Right renal cortex interstitium (tissue), 3 donors: ENCODE results near the gene HOXC4. TPM values are rescaled to one million over a fixed set of nuclear protein-coding genes. Genes with fewer than 3 reads are reported as not detected.
"Not testable (repeated sequence)": the region's sequence is repeated elsewhere in the genome, so short reads cannot be mapped to it uniquely, and the experiment has no call there.

Source experiments
- DNase-seq, 3 donors: peaks; one replicate each; pipeline ENCODE4 v3.0.0-alpha.2; 2013; ENCODE audit warnings: low read depth in 3 of 3, low spot score in 2 of 3
- polyA plus RNA-seq, 3 donors: library from polyadenylated mRNA; unstranded; fragments of 120-200 nt; gene quantifications; one replicate each; pipeline ENCODE4 v1.2.1, GENCODE V29; 2013; ENCODE audit not compliant: insufficient read length in 3 of 3

Gene HOXC4
- polyA plus RNA-seq, 3 donors: 32.4 to 42.5 (median 37.2) TPM

DNA sequence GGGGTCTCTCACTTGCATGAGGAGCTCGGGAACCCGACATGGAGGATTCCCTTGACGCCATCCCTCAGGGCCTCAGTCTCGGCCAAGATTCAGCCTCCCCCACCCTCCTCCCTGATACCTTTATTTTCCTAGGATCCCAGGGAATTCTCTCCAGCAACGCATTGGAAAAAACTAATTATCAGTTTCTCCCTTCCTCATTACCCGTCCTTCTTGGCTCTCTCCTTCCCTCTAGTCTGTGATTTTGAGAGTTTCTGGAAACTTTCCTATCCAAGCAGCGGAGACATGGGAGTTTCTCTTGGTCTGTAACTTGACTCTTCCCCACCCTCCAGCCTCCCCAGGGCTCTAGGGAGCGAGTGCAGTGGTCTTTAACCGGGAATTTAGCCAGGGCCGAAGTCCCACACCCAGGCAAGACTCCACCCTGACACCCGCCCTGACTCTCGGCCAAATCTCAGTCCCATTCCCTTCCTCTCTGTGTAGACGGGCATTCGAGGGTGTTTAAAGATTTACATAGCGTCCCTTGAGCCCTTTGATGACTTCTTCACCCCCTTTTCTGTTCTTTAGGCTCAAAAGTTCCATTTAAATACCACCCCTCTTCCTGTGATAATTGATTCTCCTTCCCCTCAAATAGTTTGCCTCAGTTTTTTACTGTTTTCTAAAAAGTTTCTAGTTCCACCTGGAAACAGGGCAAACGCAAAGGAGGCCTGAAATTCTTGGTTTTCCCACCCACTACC, 14.1 kb upstream of the HOXC4 start:
- DNase-seq: no peak

DNA sequence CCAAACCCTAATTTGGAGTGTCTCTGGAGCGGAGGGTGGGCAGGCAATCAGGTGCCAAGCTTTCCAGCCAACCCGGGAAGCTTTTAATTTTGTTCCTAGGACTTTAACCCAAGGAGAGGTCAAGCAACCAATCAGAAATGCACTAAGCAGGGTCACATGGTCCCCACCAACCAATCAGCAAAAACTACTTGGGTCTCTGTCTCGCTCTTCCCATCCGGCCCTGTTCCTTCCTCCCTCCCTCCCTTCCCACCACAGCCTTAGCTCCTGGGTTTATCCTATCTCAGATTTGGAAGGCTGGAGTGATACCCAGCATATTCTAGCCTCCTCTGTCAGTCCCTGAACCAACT, 13.5 kb upstream of the HOXC4 start:
- DNase-seq: no peak

DNA sequence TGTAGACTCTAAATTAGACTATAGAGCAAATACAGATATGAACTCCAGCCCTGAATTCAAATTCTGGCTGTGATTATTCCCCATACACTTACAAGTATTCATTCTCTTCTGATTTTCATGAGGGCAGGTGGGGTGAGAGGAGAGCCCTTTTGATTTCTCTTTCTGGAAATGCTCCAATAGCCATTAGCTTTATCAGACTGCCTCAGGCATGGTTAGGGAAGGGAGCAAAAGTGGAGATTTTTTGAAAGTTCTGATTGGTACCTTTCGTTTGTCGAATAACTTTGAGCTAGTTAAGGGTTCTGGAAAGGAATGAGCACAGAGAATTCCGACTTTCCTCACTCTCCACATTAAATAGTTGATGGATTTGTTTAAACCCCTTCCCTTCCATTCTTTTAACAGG, 13.0 kb upstream of the HOXC4 start:
- DNase-seq: no peak

DNA sequence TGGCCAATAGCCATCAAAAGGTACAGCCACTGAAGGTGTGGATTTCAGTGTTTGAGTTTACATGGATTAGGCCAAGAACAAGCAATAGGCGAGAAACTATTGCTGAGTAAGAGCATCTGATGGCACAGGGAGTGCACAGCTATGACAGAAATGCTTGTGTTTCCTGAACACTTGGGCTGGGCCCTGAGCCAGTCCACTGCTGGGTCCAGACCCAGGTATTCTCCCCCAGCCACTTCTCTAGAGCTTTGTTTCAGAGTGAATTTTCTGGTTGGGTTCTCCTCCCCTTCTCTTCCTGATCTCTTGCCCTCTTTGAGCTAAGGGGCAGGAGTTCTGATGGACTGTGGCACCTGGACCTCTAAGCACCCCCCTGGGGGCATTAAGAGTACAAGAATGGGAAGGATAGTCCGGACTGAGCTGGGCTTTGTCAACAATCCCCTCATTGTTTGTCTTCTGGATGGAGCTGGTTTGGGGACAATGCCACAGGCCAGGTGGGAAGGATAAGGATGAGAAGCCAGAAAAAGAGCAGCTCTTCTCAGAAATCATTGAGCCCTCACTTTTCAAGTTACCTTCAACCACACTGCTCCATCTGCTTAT, 12.4 kb upstream of the HOXC4 start:
- no peak for DNase-seq

DNA sequence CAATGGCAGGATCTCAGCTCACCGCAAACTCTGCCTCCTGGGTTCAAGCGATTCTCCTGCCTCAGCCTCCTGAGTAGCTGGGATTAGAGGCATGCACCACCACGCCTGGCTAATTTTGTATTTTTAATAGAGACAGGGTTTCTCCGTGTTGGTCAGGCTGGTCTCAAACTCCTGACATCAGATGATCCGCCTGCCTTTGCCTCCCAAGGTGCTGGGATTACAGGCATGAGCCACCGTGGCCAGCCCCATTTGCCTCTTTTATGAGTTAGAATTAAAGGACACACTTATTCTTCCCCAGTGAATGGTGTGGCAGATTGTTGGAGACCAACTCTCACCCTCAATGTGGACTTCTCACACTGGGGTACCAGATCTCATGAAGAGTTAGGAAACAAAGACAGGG, 11.6 kb upstream of the HOXC4 start:
- DNase-seq: not testable (repeated sequence)

DNA sequence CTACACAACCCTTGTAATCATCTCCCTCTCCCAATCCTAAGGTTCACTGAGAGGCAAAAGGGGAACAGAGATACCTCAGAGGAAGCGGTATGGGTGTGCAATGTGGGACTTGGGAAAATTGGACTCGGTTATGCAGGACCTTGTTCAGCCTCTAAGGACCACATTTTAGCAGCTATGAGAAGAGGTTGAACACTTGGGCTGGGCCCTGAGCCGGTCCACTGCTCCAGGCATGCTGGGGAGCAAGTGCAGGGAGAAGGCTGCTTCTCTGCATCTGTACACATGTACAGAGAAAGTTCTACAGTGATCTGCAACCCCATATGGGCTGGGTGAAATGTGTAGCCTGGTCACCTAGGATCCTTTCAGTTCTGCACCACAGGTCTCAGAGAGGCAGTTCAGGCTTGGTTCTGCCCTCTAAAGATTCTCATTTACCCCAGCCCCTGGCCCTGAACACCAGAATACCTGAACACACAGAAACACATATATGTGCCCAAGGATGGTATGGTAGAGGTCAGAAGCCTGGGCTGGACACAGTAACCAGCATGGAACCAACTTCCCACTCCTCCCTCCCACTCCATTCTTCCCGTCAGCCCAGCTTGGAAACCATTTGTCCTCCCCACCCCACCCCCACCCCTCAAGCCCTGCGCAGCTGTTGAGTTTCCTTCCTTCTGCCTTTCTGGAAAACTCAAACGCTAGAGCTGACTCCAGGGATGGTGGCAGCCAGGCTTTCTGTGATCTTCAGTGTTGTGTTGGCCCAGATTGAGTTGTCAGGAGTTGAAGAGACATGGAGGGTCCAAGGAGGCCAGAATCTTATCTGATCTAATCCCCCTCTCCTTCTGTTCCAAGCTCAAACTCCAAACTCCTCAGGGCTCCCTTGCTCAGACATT, 10.4 kb upstream of the HOXC4 start:
- no peak for DNase-seq

DNA sequence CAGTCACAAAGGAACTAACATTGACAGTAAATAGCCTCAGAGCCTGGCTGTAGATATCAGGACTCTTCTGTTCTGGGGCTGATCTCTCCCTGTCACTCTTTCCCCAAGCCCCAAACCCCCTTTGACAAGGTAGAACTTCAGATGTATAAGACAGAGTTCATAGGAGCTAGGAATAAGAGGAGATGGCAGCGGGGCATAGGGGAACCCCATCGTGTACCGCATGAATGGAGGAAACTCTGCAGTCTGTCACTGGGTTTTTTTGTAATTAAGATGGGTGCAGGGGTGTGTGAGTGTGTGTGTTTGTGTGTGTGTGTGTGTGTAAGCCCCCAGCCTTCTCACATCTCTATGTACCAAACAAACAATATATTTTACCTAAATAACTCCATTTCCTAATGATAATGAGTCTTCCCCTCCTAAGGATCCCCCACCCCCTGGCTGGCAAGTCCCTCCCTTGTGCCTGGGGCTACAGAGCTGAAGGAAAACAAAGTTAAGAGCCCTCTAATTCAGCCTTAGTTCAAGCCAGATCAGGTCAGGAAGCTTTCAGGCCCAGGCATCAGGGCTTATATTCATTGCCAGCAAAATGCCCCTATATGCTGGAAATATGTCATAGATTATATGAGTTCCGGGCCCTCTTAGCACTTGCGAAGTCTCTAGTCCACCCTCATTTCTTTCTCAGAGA, 9.1 kb upstream of the HOXC4 start:
- DNase-seq: no peak

DNA sequence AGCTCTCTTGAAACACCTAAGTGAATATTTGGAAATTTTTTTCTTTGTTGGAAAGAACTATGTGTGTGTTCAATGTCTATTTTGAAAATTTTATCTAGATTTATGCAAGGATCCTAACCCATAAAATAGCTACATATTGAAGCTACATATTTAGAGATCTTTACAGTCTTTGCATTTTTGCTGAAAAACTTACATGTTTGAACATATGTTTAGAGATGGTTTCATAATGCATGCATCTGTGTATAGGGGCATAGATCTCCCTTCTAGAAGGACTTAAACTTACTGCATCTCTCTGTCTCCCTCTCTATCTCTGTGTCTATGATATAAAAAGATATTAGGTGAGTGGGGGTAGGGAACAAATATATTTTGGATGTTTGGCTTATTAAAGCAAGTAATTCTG, 8.2 kb upstream of the HOXC4 start:
- DNase-seq: no peak

DNA sequence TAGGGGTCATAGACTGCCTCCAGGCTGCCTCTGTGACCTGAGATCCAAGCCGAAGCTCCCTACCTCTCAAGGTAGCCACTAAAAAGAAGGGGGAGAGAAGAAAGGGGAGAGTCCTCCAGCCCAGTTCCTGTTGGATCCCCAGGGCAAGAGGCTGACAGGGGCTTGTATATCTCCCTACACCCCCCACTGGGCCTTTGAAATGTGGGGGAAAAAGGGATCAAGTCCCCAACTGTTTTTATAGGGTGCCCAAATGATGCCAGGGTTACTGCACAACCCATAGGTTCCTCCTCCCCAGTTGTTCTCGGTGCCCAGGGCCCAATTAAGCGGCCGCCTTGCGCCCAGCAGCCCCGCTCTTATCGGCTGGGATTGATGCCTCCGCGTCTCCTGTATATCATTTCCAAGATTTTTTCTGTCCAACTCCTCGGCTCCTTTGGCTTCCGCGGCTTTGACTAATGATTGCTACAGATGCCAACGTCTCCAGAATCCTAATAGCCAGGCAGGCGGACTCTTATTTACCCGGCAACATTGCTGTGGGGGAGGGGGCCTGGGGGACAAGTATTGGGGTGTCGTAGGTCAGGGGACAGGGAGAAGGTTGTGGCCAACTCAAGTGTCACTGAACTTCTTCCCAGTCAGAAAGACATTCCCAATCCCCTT, 7.6 kb upstream of the HOXC4 start:
- no peak for DNase-seq

DNA sequence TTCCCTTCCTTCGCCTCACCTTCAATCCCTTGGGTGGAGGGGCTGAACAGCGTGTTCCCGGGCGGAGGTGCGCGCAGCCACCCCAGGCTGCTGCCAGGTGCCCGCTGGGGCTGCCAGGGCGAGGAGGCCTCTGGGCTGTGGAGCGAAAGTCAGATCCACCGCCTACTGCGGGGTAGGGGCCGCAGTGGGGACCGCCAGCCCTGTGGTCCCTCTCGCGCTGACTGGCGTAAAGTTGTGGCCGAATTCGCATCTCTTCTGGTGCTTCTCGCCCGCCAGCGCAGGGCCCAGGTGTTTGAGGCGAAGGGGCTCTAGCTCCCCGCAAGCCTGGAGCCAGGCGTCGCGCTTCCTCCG, 6.9 kb upstream of the HOXC4 start:
- DNase-seq: no peak

DNA sequence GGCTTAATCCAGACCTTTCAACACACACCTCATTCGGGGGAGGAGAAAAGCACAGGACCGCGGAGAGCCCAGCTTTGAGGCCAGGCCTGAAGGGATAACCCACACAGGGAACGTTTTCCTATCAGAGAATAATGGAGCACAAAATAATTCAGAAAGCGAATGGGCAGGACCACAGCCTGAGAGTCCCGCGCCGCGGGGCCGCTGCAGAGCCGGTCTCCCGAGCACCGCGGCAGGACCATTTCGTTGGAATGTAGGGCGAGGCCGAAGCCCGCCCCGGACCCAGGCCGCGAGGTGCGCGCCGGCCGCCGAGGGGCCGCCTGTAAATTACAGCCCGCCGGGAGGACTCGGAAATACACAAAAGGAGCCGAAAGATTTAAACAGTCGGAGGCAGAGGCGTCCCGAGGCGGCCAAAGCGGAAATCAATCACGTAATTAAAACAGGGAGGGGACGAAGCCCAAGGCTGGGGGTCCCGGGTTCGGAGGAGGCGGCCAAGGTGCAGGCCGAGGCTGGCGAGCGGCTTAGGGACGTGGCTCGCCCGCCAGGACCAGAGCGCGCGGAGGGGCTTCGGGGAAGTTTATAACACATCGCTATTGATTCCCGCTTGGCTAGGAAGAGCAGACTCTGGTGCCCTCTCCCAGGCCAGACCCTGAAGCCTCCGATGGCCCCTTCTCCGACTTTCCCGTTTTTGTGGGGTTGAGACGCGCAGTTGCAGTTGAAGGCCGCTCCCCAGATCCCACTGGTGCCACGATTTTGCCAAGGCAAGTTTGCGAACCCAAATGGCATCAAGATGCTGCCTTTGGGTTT, 6.3 kb upstream of the HOXC4 start:
- no peak for DNase-seq

DNA sequence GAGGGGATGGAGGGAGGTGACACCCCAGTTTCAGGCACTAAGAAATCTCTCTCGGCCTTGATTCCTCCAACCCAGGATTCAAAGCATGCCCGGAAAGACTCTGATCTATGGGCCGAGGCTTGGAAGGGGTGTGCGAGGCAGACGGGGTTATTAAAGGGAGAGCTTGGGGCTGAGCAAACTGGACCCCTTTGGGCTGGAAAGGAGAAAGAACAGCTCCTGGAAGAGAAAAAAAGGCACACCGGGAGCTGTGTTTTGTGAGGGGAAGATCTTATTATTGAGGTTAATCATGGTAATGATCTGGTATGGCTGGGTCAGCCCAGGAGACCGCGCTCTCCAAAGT, 5.7 kb upstream of the HOXC4 start:
- no peak for DNase-seq

DNA sequence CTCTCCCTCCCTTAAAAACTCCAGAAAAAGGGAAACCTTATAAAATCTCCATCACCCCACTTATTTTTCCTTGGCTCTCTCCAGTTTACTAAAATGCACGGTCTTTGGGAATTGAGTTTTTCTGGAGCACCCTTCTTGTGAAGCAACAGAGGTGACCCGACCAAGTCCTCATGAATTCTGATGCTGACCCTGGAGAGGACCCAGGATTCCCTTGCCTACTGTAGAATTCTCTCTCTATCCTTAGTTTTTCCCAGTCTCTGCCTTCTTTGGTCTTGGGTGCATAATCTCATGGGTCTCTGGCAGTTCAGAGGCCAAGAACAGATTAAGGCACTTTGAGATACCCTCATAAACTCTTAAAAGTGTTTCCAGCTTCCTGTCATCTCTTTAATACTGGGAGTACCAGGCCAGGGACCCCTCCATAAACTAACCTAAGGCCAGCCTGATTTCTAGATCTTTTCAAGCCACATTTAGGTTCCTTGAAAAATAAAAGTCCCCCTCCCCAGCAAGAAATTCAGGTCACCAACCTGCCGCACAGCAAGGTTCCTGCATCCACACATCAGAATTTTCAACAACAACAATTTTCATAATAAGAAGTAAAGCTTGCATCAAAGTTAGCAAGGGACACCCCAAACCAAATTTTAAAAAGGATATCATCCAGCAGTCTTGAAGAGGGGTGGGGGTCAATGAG, 5.1 kb upstream of the HOXC4 start:
- DNase-seq: no peak

DNA sequence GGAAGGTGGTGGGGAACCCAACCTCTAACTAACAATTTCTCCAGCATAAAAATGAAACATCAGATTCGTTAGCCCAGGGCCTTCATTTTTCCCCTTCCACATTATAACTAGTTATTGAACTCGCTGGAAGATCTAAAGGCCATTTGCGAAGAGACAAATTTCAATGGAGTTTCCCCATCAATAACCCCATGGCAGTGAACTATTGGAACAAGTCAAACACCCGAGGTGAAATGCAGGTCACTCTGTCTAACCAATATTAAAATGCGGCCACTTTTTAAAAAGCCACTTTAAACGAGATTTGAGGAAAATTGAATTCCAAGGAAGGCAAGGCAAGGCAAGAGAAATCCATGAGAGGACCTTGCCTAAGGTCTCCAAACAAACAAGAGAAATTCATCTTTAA, 4.5 kb upstream of the HOXC4 start:
- DNase-seq: no peak

DNA sequence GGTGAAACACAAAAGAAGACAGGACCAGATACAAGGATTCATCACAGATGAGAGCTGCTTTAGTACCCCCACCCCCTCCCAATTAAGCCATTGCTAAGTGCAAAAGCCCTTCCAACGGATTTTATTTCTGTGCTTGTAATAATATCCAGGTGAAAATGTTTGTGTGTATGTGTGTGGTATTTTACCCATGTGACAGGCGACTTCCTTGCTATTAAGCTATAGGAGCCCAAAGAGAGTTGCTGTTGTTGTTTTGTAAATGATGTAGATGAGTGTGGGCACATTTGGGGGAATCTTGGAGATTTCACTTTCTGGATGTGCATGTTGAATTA, 3.2 kb upstream of the HOXC4 start:
- DNase-seq: no peak

DNA sequence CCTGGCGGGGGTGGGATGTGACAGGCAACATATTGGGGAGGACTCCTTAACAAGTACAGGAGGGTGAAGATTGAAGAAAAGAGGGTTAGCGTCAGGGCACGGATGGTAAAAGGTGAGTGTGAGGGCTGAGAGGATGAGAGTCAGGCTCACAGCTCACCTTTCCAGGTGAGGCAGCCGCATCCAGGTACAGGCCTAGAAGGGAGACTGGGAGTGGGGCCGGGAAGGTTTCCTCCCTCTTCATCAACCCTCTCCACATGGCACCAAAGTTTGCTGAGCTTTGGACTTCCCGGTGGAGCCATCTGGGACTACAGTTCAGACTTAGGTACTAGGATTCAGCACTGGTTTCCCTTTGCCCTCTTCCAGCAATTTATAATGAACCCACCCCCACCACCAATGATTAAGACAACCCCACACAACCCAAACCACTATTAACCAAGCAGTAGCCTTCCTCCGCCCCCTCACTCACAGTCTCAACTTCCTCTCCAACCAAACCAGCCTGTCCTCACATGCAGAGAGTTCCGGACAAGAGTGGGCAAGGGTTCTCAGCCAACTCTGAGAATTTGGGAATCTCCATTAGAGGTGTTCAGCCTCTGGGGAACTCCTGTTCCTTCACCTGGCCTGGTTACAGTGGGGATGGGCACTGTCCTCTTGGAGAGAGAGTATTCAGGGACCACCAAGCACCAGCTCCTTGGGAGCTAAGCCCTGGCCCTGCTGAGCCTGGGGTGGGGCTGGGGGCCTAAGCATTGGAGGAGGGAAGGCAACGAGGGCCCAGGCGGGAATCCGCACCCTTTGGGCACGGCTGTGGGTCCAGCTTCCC, 2.4 kb upstream of the HOXC4 start:
- no peak for DNase-seq

DNA sequence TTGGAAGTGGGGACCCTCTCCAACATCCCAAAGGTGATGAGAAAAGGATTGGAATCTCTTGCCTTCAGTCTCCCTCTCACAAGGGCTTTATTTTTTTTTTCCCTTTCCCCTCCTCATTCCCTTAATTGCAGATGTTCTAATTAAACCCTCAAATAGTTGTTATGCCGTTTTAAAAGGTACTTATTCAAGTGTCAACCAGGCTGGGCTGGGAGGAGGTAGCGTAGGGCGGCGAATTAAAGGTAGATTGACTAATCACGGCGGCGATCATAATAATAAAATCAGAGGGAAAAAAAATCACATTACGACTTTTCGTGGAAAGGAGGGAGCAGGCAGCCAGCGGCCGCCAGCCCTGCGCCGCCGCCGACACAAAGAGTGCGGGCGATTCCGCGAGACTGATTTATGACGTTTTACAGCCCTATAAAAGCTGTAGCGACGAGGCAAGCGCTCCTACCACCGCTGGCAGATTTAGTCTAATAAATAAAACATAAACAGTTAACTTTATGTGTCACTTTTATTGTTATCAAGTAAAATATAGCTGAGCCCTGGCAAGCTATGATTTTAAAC, 1.7 kb upstream of the HOXC4 start:
- peak in 1 of 3 donors; percentile 77 for DNase-seq

DNA sequence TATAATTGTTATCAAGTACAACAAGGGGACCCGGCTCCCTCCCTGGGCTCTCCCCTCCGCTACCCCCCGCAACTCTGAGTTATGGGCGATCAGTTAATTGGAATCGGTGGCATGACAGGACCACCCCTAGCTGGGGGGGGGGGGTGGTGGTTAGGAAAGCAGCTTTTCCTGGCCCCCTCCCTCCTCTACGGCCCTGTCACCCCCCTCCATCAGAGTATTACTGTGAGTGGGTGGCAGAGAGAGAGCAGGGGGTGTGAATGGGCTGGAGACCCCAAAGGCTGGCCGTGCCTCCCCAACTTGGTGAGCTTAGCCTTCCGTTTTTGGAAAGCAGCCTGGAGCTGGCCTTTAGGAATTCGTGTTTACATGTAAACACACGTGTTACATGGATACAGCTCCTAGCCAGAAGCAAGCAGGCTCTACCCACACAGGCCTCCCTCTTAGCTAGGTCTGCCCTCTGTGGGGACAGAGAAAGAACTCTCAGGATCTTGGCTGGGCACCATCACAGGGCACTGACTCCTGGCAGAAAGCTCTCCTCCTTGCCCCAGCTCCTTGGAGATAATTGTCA, 1.1 kb upstream of the HOXC4 start:
- no peak for DNase-seq
